ENCODE results near the gene TSPEAR. TPM values are rescaled to one million over a fixed set of nuclear protein-coding genes. Genes with fewer than 3 reads are reported as not detected.
A peak's percentile ranks its signal among the peaks of the same experiment; 100 is the strongest.
"Not testable (repeated sequence)": the region's sequence is repeated elsewhere in the genome, so short reads cannot be mapped to it uniquely, and the experiment has no call there.

The TSPEAR gene
- total RNA-seq, 1 experiment from 2014 or later = 1.8 TPM

GRCh38 chr21:44610157-44610843 is 101.1 kb downstream of the TSPEAR start:
- H3K36me3 ChIP-seq (replicated peaks; ENCODE audit: control insufficient read depth, insufficient read depth, low read length); DNase-seq; H3K27me3 ChIP-seq (ENCODE audit: control insufficient read depth, insufficient read depth, low read length); H3K4me3 ChIP-seq (ENCODE audit: insufficient read depth, low read depth, low read length): not testable (repeated sequence)

- Histone ChIP-seq H3K36me3 (replicated peaks; ENCODE audit: control insufficient read depth, insufficient read depth, low read length) (no peaks in the 10 kb centered on the region), H3K4me3 (ENCODE audit: insufficient read depth, low read depth, low read length) (no peak overlapping the region)
These were observed 102.2 kb downstream of the TSPEAR start for GRCh38 chr21:44609193-44609592.

GRCh38 chr21:44606495-44606894 is 104.9 kb downstream of the TSPEAR start:
- H3K4me3 ChIP-seq (ENCODE audit: insufficient read depth, low read depth, low read length) = no peak overlapping the region
- no peaks in the 10 kb centered on the region for H3K36me3 ChIP-seq (replicated peaks; ENCODE audit: control insufficient read depth, insufficient read depth, low read length)
- H3K27me3 ChIP-seq (ENCODE audit: control insufficient read depth, insufficient read depth, low read length) = no peaks in the 10 kb centered on the region
- DNase-seq = no peak

More at GRCh38 chr21:44609193-44609592, 102.2 kb downstream of the TSPEAR start:
- no peaks in the 10 kb centered on the region for H3K27me3 ChIP-seq (ENCODE audit: control insufficient read depth, insufficient read depth, low read length)
- no peak for DNase-seq

- Histone ChIP-seq H3K36me3 (replicated peaks; ENCODE audit: control insufficient read depth, insufficient read depth, low read length) (no peaks in the 10 kb centered on the region), H3K4me3 (ENCODE audit: insufficient read depth, low read depth, low read length) (no peak overlapping the region), H3K27me3 (ENCODE audit: control insufficient read depth, insufficient read depth, low read length) (no peaks in the 10 kb centered on the region)
- DNase-seq = no peak
These were observed 107.5 kb downstream of the TSPEAR start for GRCh38 chr21:44603911-44604310.

- H3K27me3 ChIP-seq (ENCODE audit: control insufficient read depth, insufficient read depth, low read length) = no peaks in the 10 kb centered on the region
- H3K36me3 ChIP-seq (replicated peaks; ENCODE audit: control insufficient read depth, insufficient read depth, low read length) = no peaks in the 10 kb centered on the region
- no peak for DNase-seq
- no peak overlapping the region for H3K4me3 ChIP-seq (ENCODE audit: insufficient read depth, low read depth, low read length)
These were observed 108.1 kb downstream of the TSPEAR start for GRCh38 chr21:44603109-44603875.

- H3K36me3 ChIP-seq (replicated peaks; ENCODE audit: control insufficient read depth, insufficient read depth, low read length) = no peaks in the 10 kb centered on the region
- no peak overlapping the region for H3K4me3 ChIP-seq (ENCODE audit: insufficient read depth, low read depth, low read length)
- H3K27me3 ChIP-seq (ENCODE audit: control insufficient read depth, insufficient read depth, low read length) = no peaks in the 10 kb centered on the region
- no peak for DNase-seq
These were observed 108.9 kb downstream of the TSPEAR start for GRCh38 chr21:44602463-44602850.

- no peaks in the 10 kb centered on the region for H3K36me3 ChIP-seq (replicated peaks; ENCODE audit: control insufficient read depth, insufficient read depth, low read length)
- peak; percentile 42 for DNase-seq
- no peak overlapping the region for H3K4me3 ChIP-seq (ENCODE audit: insufficient read depth, low read depth, low read length)
- no peaks in the 10 kb centered on the region for H3K27me3 ChIP-seq (ENCODE audit: control insufficient read depth, insufficient read depth, low read length)
These were observed 109.5 kb downstream of the TSPEAR start for GRCh38 chr21:44601596-44602462.

GRCh38 chr21:44601091-44601490 is 110.3 kb downstream of the TSPEAR start:
- DNase-seq; H3K4me3 ChIP-seq (ENCODE audit: insufficient read depth, low read depth, low read length); H3K27me3 ChIP-seq (ENCODE audit: control insufficient read depth, insufficient read depth, low read length); H3K36me3 ChIP-seq (replicated peaks; ENCODE audit: control insufficient read depth, insufficient read depth, low read length): not testable (repeated sequence)

- not testable (repeated sequence) for DNase-seq; H3K36me3 ChIP-seq (replicated peaks; ENCODE audit: control insufficient read depth, insufficient read depth, low read length); H3K4me3 ChIP-seq (ENCODE audit: insufficient read depth, low read depth, low read length); H3K27me3 ChIP-seq (ENCODE audit: control insufficient read depth, insufficient read depth, low read length)
These were observed 111.0 kb downstream of the TSPEAR start, which contains the start of gene KRTAP10-7 for GRCh38 chr21:44600118-44600978. Gene KRTAP10-7, plus strand, starts transcription at chr21:44600597. Its CDS starts 25 bp downstream, at chr21:44600622.

- H3K27me3 ChIP-seq (ENCODE audit: control insufficient read depth, insufficient read depth, low read length) = no peaks in the 10 kb centered on the region
- no peak overlapping the region for H3K4me3 ChIP-seq (ENCODE audit: insufficient read depth, low read depth, low read length)
- no peak for DNase-seq
- H3K36me3 ChIP-seq (replicated peaks; ENCODE audit: control insufficient read depth, insufficient read depth, low read length) = no peaks in the 10 kb centered on the region
These were observed 111.9 kb downstream of the TSPEAR start for GRCh38 chr21:44599264-44600029.

- Histone ChIP-seq H3K4me3 (ENCODE audit: insufficient read depth, low read depth, low read length) (no peak overlapping the region), H3K36me3 (replicated peaks; ENCODE audit: control insufficient read depth, insufficient read depth, low read length) (no peaks in the 10 kb centered on the region), H3K27me3 (ENCODE audit: control insufficient read depth, insufficient read depth, low read length) (no peaks in the 10 kb centered on the region)
- peak; percentile 43 for DNase-seq
These were observed 113.3 kb downstream of the TSPEAR start for GRCh38 chr21:44598061-44598460.

GRCh38 chr21:44596068-44596725 is 115.2 kb downstream of the TSPEAR start:
- no peak for DNase-seq
- no peaks in the 10 kb centered on the region for H3K27me3 ChIP-seq (ENCODE audit: control insufficient read depth, insufficient read depth, low read length)
- no peak overlapping the region for H3K4me3 ChIP-seq (ENCODE audit: insufficient read depth, low read depth, low read length)
- no peaks in the 10 kb centered on the region for H3K36me3 ChIP-seq (replicated peaks; ENCODE audit: control insufficient read depth, insufficient read depth, low read length)

GRCh38 chr21:44595524-44595923 is 115.8 kb downstream of the TSPEAR start:
- H3K27me3 ChIP-seq (ENCODE audit: control insufficient read depth, insufficient read depth, low read length) = no peaks in the 10 kb centered on the region
- no peak for DNase-seq
- no peak overlapping the region for H3K4me3 ChIP-seq (ENCODE audit: insufficient read depth, low read depth, low read length)
- no peaks in the 10 kb centered on the region for H3K36me3 ChIP-seq (replicated peaks; ENCODE audit: control insufficient read depth, insufficient read depth, low read length)
